22Rv1 (cell line): ENCODE measurements around the gene GAS7.

Experiments used
- ZFX ChIP-seq: fragments of 450-650 bp; IDR thresholded peaks from 2 replicates; pipeline ENCODE4 v1.6.1; 2017; ENCODE audit warnings: antibody characterized with exemption, borderline replicate concordance
- TF ChIP-seq, protein P1 (sequence below): fragments of 450-650 bp; IDR thresholded peaks from 2 replicates; pipeline ENCODE4 v1.5.1; 2017; ENCODE audit warnings: mild to moderate bottlenecking

DNA sequence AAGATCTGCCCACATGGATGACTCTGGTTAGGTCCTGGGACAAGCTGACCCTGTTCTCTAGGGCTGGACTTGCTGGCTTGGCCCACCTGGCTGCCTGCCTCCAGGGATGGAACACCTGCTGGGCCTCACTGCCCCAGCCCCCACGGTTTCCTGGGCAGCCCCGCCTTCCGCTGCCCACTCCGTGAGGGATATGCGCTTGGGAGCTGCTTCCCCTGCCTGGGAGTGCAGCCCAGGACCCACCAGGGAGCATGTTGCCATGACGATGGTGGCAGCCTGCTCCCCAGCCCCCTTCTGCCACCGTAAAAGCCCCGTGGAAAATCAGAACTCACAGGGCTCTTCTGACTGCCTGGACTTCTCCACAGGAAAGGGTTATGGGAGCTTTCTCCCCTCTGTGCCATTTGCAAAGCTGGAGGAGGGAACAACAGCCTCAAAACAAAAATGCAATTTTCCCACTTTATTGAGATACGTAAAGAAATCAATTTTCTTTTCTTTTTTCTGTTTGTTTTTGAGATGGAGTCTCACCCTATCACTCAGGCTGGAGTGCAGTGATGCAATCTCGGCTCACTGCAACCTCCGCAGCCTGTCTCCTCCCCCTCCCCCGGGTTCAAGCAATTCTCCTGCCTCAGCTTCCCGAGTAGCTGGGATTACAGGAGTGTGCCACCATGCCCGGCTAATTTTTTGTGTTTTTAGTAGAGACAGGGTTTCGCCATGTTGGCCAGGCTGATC lies 18.0 kb upstream of the GAS7 start:
- TF ChIP-seq, protein P1, sequence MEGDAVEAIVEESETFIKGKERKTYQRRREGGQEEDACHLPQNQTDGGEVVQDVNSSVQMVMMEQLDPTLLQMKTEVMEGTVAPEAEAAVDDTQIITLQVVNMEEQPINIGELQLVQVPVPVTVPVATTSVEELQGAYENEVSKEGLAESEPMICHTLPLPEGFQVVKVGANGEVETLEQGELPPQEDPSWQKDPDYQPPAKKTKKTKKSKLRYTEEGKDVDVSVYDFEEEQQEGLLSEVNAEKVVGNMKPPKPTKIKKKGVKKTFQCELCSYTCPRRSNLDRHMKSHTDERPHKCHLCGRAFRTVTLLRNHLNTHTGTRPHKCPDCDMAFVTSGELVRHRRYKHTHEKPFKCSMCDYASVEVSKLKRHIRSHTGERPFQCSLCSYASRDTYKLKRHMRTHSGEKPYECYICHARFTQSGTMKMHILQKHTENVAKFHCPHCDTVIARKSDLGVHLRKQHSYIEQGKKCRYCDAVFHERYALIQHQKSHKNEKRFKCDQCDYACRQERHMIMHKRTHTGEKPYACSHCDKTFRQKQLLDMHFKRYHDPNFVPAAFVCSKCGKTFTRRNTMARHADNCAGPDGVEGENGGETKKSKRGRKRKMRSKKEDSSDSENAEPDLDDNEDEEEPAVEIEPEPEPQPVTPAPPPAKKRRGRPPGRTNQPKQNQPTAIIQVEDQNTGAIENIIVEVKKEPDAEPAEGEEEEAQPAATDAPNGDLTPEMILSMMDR = no peak
- TF ChIP-seq ZFX = no peak
